HepG2 (cell line): ENCODE measurements around the gene CEBPE. TPM values are rescaled to one million over a fixed set of nuclear protein-coding genes. Genes with fewer than 3 reads are reported as not detected.

ENCODE experiments used
- ATAC-seq: fragments of 200-7000 bp; cut with Tn5 transposase; 3 replicates; pipeline ENCODE4 v1.9.1; 2020; ENCODE audit warnings: mild to moderate bottlenecking, moderate library complexity
- BruUV-seq: library from RNA; stranded (reverse); fragments of 400-500 nt; replicated peaks from 2 replicates; lab custom pipeline; 2021; lab: Mats Ljungman, UMichigan
- CTCF ChIA-PET: fragments of 300-600 bp; formaldehyde crosslinking; extraction: SDS; loops from one replicate; lab custom pipeline; 2021; ENCODE audit warnings: low total read pairs, inconsistent platforms, low intra/inter-chr PET ratio; lab: Yijun Ruan, JAX
- POLR2A ChIA-PET: fragments of 350-600 bp; sonication (Branson Sonifier 250); formaldehyde crosslinking; loops from one replicate; lab custom pipeline; 2020; ENCODE audit warnings: antibody characterized with exemption, inconsistent platforms; lab: Yijun Ruan, JAX
- DNase-seq: peaks from one replicate; pipeline ENCODE4 v3.0.0-alpha.2; 2015; ENCODE audit warnings: low spot score
- FAIRE-seq: peaks from 3 replicates; lab custom pipeline; 2011; peaks lifted over from hg19 to GRCh38; lab: Jason Lieb, UNC
- H2AFZ ChIP-seq: one replicate; pipeline ENCODE4 v1.6.1; 2011; ENCODE audit warnings: low read length, inconsistent platforms
- H3K27ac ChIP-seq: fragments of 300-600 bp; 3 replicates; pipeline ENCODE4 v1.8.0; 2011; ENCODE audit warnings: mixed run types, mild to moderate bottlenecking, mixed read lengths, low read length, inconsistent platforms; ENCODE audit not compliant: insufficient read depth; ENCODE audit errors: extremely low read length
- H3K27me3 ChIP-seq, 2 experiments: fragments of 200-600 bp in 1 of 2; 2 replicates in 1 of 2; 3 replicates in 1 of 2; pipeline versions ENCODE4 v1.6.0 to v1.8.0; 2011; ENCODE audit warnings: low read length in 2 of 2, mild to moderate bottlenecking in 2 of 2, moderate library complexity in 2 of 2, inconsistent platforms in 1 of 2; ENCODE audit not compliant: insufficient read depth in 2 of 2, control insufficient read depth in 1 of 2
- H3K36me3 ChIP-seq, 2 experiments: fragments of 200-600 bp in 1 of 2; replicated peaks in 1 of 2; 2 replicates in 1 of 2; 3 replicates in 1 of 2; pipeline versions ENCODE4 v1.5.1 to v1.8.0; 2011; ENCODE audit warnings: low read length in 2 of 2, inconsistent platforms in 1 of 2; ENCODE audit not compliant: insufficient read depth in 2 of 2, control insufficient read depth in 1 of 2
- H3K4me1 ChIP-seq: 2 replicates; pipeline ENCODE4 v1.5.1; 2012; ENCODE audit warnings: low read length, inconsistent platforms; ENCODE audit not compliant: insufficient read depth
- H3K4me2 ChIP-seq: 2 replicates; pipeline ENCODE4 v1.6.0; 2011; ENCODE audit warnings: low read depth, low read length, inconsistent platforms
- H3K4me3 ChIP-seq, 3 experiments: fragments of 200-600 bp in 1 of 3; sonication (generic), shearing (Covaris generic) in 1 of 3; replicated peaks in 1 of 3; 2 replicates each; pipeline ENCODE4 v1.5.1; 2011 to 2016; ENCODE audit warnings: low read length in 3 of 3, inconsistent platforms in 2 of 3, low read depth in 2 of 3, mild to moderate bottlenecking in 2 of 3, control low read depth in 1 of 3, mixed read lengths in 1 of 3; ENCODE audit not compliant: insufficient read depth in 1 of 3
- H3K79me2 ChIP-seq: one replicate; pipeline ENCODE4 v1.6.1; 2011; ENCODE audit warnings: low read length, inconsistent platforms; ENCODE audit not compliant: insufficient read depth
- H3K9ac ChIP-seq: 2 replicates; pipeline ENCODE4 v1.6.0; 2011; ENCODE audit warnings: mild to moderate bottlenecking, low read depth, low read length, inconsistent platforms; ENCODE audit not compliant: insufficient read depth
- H3K9me3 ChIP-seq: 2 replicates; pipeline ENCODE4 v1.5.1; 2012; ENCODE audit warnings: mild to moderate bottlenecking, low read length
- H4K20me1 ChIP-seq: 2 replicates; pipeline ENCODE4 v1.6.0; 2011; ENCODE audit warnings: inconsistent platforms, mild to moderate bottlenecking, low read length, moderate library complexity; ENCODE audit not compliant: insufficient read depth
- ADNP ChIP-seq: sonication (generic); formaldehyde crosslinking; IDR thresholded peaks from 2 replicates; pipeline ENCODE4 v1.4.0; 2020; ENCODE audit warnings: missing genetic modification reagents
- CTCF ChIP-seq: sonication (generic); formaldehyde crosslinking; IDR thresholded peaks from 2 replicates; pipeline ENCODE4 v1.5.0; 2020; ENCODE audit warnings: mild to moderate bottlenecking, missing genetic modification reagents, moderate library complexity
- MTA3 ChIP-seq: sonication (generic); formaldehyde crosslinking; IDR thresholded peaks from 2 replicates; pipeline ENCODE4 v1.4.0; 2020; ENCODE audit warnings: missing genetic modification reagents
- SMARCE1 ChIP-seq: fragments of 450-650 bp; IDR thresholded peaks from 2 replicates; pipeline ENCODE4 v1.6.1; 2017; ENCODE audit warnings: borderline replicate concordance
- SNAPC5 ChIP-seq: sonication (generic); formaldehyde crosslinking; IDR thresholded peaks from 2 replicates; pipeline ENCODE4 v1.8.1; 2023; ENCODE audit warnings: mild to moderate bottlenecking, missing genetic modification reagents, borderline replicate concordance
- STAT6 ChIP-seq: sonication (generic); formaldehyde crosslinking; IDR thresholded peaks from 2 replicates; pipeline ENCODE4 v1.4.0; 2020; ENCODE audit warnings: missing genetic modification reagents, mild to moderate bottlenecking, borderline replicate concordance
- TBX3 ChIP-seq: fragments of 450-650 bp; IDR thresholded peaks from 2 replicates; pipeline ENCODE4 v1.6.1; 2017; ENCODE audit warnings: antibody characterized with exemption, mild to moderate bottlenecking, inconsistent platforms, borderline replicate concordance
- TRIM24 ChIP-seq: sonication (generic); formaldehyde crosslinking; IDR thresholded peaks from 2 replicates; pipeline ENCODE4 v1.8.0; 2022; ENCODE audit warnings: mild to moderate bottlenecking, missing genetic modification reagents
- ZBED4 ChIP-seq: sonication (generic); formaldehyde crosslinking; IDR thresholded peaks from 2 replicates; pipeline ENCODE4 v1.4.0; 2020; ENCODE audit warnings: missing genetic modification reagents, borderline replicate concordance
- ZBTB42 ChIP-seq: sonication (generic); formaldehyde crosslinking; IDR thresholded peaks from 2 replicates; pipeline ENCODE4 v1.5.0; 2020; ENCODE audit warnings: mild to moderate bottlenecking, missing genetic modification reagents
- ZNF282 ChIP-seq: fragments of 450-650 bp; IDR thresholded peaks from 2 replicates; pipeline ENCODE4 v1.6.1; 2018; ENCODE audit not compliant: partially characterized antibody
- ZNF691 ChIP-seq: sonication (generic); formaldehyde crosslinking; IDR thresholded peaks from 2 replicates; pipeline ENCODE4 v1.4.0; 2020; ENCODE audit warnings: missing genetic modification reagents, low read depth, mild to moderate bottlenecking, borderline replicate concordance
- ZNF761 ChIP-seq: sonication (generic); formaldehyde crosslinking; conservative IDR thresholded peaks from 2 replicates; pipeline ENCODE4 v1.4.0; 2020; ENCODE audit warnings: mild to moderate bottlenecking, missing genetic modification reagents
- WGBS: methylation state at CpG from one replicate; pipeline ENCODE4 v1.1.6; 2017; ENCODE audit warnings: low lambda C conversion rate; 5-methylcytosine and 5-hydroxymethylcytosine counted together
- in situ Hi-C: cut with HindIII; loops from 2 replicates; pipeline ENCODE4 v1.10.0; 2017; ENCODE audit warnings: low pct_unique_long_range_greater_than_20kb; ENCODE audit not compliant: extremely low pct_ligation_motif_present
- intact Hi-C: fragments of 100-400 bp; cut with micrococcal nuclease; formaldehyde crosslinking; loops from one replicate; pipeline ENCODE4 v1.10.0; 2022; ENCODE audit not compliant: unreplicated experiment
- polyA plus RNA-seq, 8 experiments: library from polyadenylated mRNA; depleted of rRNA in 3 of 8; stranded (reverse) in 7 of 8; unstranded in 1 of 8; fragments of >200 nt; fragmentation: Illumina TruSeq in 4 of 8; extraction: Trizol in 4 of 8; gene quantifications; 2 replicates each; pipeline versions ENCODE4 v1.2.1 to v1.2.3, GENCODE V29; 2011 to 2016; ENCODE audit warnings: low read depth in 4 of 8, missing spikeins in 1 of 8, mixed read lengths in 1 of 8; ENCODE audit not compliant: insufficient read depth in 1 of 8
- total RNA-seq, 5 experiments: library from RNA; depleted of rRNA; stranded (reverse); fragments of >200 nt; fragmentation: Illumina TruSeq; extraction: Trizol; gene quantifications; 2 replicates each; pipeline ENCODE4 v1.2.3, GENCODE V29; 2016; ENCODE audit warnings: low read depth in 1 of 5

The CEBPE gene
- total and polyA plus RNA-seq, 2 of the 13 experiments (the other 11 are each of a cell fraction or from before 2014, with no cell fraction given) = 0.09 to 0.11 TPM

- peak overlapping the region; percentile 89 for H3K27ac ChIP-seq
- H2AFZ ChIP-seq = no peak overlapping the region
- H3K4me3 ChIP-seq = peak overlapping the region; percentile 71 to 96 (median 95)
- intact Hi-C loops (loop anchor here (1.0 to 10.0 kb wide), 3 partner anchors 23 to 1021 kb away; partner anchors contain the start of genes DCAF11, NRL and PSMB5), in situ Hi-C loops (no loop called here)
- H3K9ac ChIP-seq = peak overlapping the region; percentile 96
- DNase-seq (no peak), ATAC-seq (peak; percentile 65), FAIRE-seq (peak; percentile 54)
- no TSS peak for BruUV-seq
- under 1% methylated on average over 14 of the region's 14 CpGs for WGBS
- ChIA-PET CTCF (interaction anchor here (0.9 to 3.0 kb wide), 4 partner anchors 17 to 27 kb away, joined by 3 to 20 read pairs (median 7); no protein-coding TSS in a partner anchor), POLR2A (interaction anchor here (0.6 to 3.6 kb wide), 79 partner anchors 10 to 1942 kb away, joined by 3 to 146 read pairs (median 6); partner anchors contain the start of genes AJUBA, BCL2L2, CARMIL3 and CBLN3)
- H4K20me1 ChIP-seq = peaks cover 28% of the 10 kb centered on the region
- H3K9me3 ChIP-seq = no peaks in the 10 kb centered on the region
- peaks cover 37% of the 10 kb centered on the region for H3K4me1 ChIP-seq
- peaks cover 39 to 64% of the 10 kb centered on the region in 2 experiments for H3K36me3 ChIP-seq
- peak overlapping the region; percentile 83 for H3K4me2 ChIP-seq
- no peaks in the 10 kb centered on the region; a peak in 1 of 5 replicates for H3K27me3 ChIP-seq
- H3K79me2 ChIP-seq = peaks cover 79% of the 10 kb centered on the region
- TF ChIP-seq TBX3 = no peak
- TF ChIP-seq ZNF761 = no peak
- TF ChIP-seq SNAPC5 (CRISPR knock-in tag) = no peak
- TF ChIP-seq ADNP (CRISPR knock-in tag) = no peak
- TF ChIP-seq ZBTB42 (CRISPR knock-in tag) = 0 out of 2 replicates have a peak, but pooled peaks have one; percentile 40
- no peak for TF ChIP-seq MTA3 (CRISPR knock-in tag)
- TF ChIP-seq ZNF691 (CRISPR knock-in tag) = no peak
- TF ChIP-seq CTCF (CRISPR knock-in tag) = peak; percentile 77
- TF ChIP-seq ZBED4 (CRISPR knock-in tag) = no peak
- TF ChIP-seq STAT6 (CRISPR knock-in tag) = no peak
- no peak for TF ChIP-seq SMARCE1
- peak; percentile 33 for TF ChIP-seq ZNF282
- TF ChIP-seq TRIM24 (CRISPR knock-in tag) = no peak
Observed at GRCh38 chr14:23093991-23094665, 24.9 kb downstream of the CEBPE start.
